Uterus (tissue), 4 donors: ENCODE results near the gene GIGYF2. TPM values are rescaled to one million over a fixed set of nuclear protein-coding genes. Genes with fewer than 3 reads are reported as not detected.

Source experiments
- DNase-seq, 2 donors: peaks; one replicate each; pipeline ENCODE4 v3.0.0-alpha.2; 2019 to 2020
- H3K27ac ChIP-seq, 2 donors: fragments of 200-600 bp; sonication (generic); 1 replicate in 1 of 2; 2 replicates in 1 of 2; pipeline ENCODE4 v1.5.1; 2016 to 2018
- H3K27me3 ChIP-seq, 2 donors: fragments of 200-600 bp; sonication (generic); one replicate each; pipeline ENCODE4 v1.5.1; 2018 to 2019; ENCODE audit warnings: control low read depth in 1 of 2
- H3K36me3 ChIP-seq, 2 donors: fragments of 200-600 bp; sonication (generic); one replicate each; pipeline ENCODE4 v1.5.1; 2019; ENCODE audit warnings: control low read depth in 1 of 2
- H3K4me1 ChIP-seq, 2 donors: fragments of 200-600 bp; sonication (generic); one replicate each; pipeline ENCODE4 v1.5.1; 2018 to 2019; ENCODE audit warnings: control low read depth in 1 of 2
- H3K4me3 ChIP-seq, 2 donors: fragments of 200-600 bp; sonication (generic); 1 replicate in 1 of 2; 2 replicates in 1 of 2; pipeline ENCODE4 v1.5.1; 2018 to 2019; ENCODE audit warnings: mild to moderate bottlenecking in 1 of 2
- H3K9me3 ChIP-seq, 2 donors: fragments of 200-600 bp; sonication (generic); one replicate each; pipeline ENCODE4 v1.5.1; 2019; ENCODE audit warnings: control low read depth in 1 of 2
- CTCF ChIP-seq, 4 experiments: fragments of 200-600 bp in 2 of 4; fragments of 450-650 bp in 2 of 4; sonication (generic) in 2 of 4; IDR thresholded peaks; one replicate each; pipeline ENCODE4 v1.5.1; 2016 to 2019; ENCODE audit warnings: antibody characterized with exemption in 4 of 4, mild to moderate bottlenecking in 2 of 4, moderate library complexity in 1 of 4
- POLR2A ChIP-seq, 2 donors: fragments of 450-650 bp; IDR thresholded peaks; one replicate each; pipeline ENCODE4 v1.6.1; 2016; ENCODE audit warnings: antibody characterized with exemption in 2 of 2, mild to moderate bottlenecking in 1 of 2, moderate library complexity in 1 of 2
- intact Hi-C: fragments of 100-400 bp; cut with DNase I; formaldehyde crosslinking; loops from one replicate; pipeline ENCODE4 v1.15.1; 2023; ENCODE audit warnings: low total_unique reads
- total RNA-seq, 4 donors: library from RNA; depleted of rRNA in 3 of 4; stranded (reverse); fragments of >200 nt in 3 of 4; gene quantifications; one replicate each; pipeline versions ENCODE4 v1.1.0 to v1.2.4, GENCODE V29; 2014 to 2023
- donor health status: DM: yes; HTN: yes; CAD: no.

The GIGYF2 gene
- total RNA-seq, 4 donors from 2014 or later = 16.5 to 125 (median 97.3) TPM

GRCh38 chr2:232873909-232874641, 176.9 kb downstream of the GIGYF2 start:
- Histone ChIP-seq H3K27ac (no peak overlapping the region), H3K4me3 (no peak overlapping the region), H3K4me1 (peaks cover 0 to 7% of the 10 kb centered on the region in 2 donors), H3K36me3 (no peaks in the 10 kb centered on the region), H3K9me3 (no peaks in the 10 kb centered on the region), H3K27me3 (peaks cover 0 to 6% of the 10 kb centered on the region in 2 donors)
- intact Hi-C loops = no loop called here
- TF ChIP-seq POLR2A (IDR thresholded peaks at IDR 0.05) = no peak
- TF ChIP-seq CTCF (IDR thresholded peaks at IDR 0.05) = no peak
- DNase-seq = no peak

GRCh38 chr2:232874677-232875223, 177.6 kb downstream of the GIGYF2 start:
- peaks cover 0 to 7% of the 10 kb centered on the region in 2 donors for H3K4me1 ChIP-seq
- H3K9me3 ChIP-seq = no peaks in the 10 kb centered on the region
- H3K36me3 ChIP-seq = no peaks in the 10 kb centered on the region
- TF ChIP-seq CTCF (IDR thresholded peaks at IDR 0.05) (no peak), POLR2A (IDR thresholded peaks at IDR 0.05) (no peak)
- H3K27me3 ChIP-seq = peaks cover 0 to 6% of the 10 kb centered on the region in 2 donors
- no peak overlapping the region for H3K27ac ChIP-seq
- intact Hi-C loops = no loop called here
- no peak overlapping the region for H3K4me3 ChIP-seq
- no peak for DNase-seq

- Histone ChIP-seq H3K9me3 (no peaks in the 10 kb centered on the region), H3K4me3 (peak overlapping the region in 1 of 2 donors; percentile 18), H3K27ac (no peak overlapping the region), H3K4me1 (peaks cover 0 to 7% of the 10 kb centered on the region in 2 donors), H3K27me3 (peaks cover 0 to 6% of the 10 kb centered on the region in 2 donors), H3K36me3 (no peaks in the 10 kb centered on the region)
- no peak for DNase-seq
- intact Hi-C loops = no loop called here
- TF ChIP-seq POLR2A (IDR thresholded peaks at IDR 0.05) = no peak
- TF ChIP-seq CTCF (IDR thresholded peaks at IDR 0.05) = no peak
Observed at GRCh38 chr2:232875256-232876121, 178.4 kb downstream of the GIGYF2 start.

GRCh38 chr2:232876161-232876977, 179.2 kb downstream of the GIGYF2 start:
- TF ChIP-seq POLR2A (IDR thresholded peaks at IDR 0.05) = no peak
- no peak for TF ChIP-seq CTCF (IDR thresholded peaks at IDR 0.05)
- no peaks in the 10 kb centered on the region for H3K9me3 ChIP-seq
- H3K4me3 ChIP-seq = peak overlapping the region in 1 of 2 donors; percentile 18
- H3K27me3 ChIP-seq = peaks cover 0 to 6% of the 10 kb centered on the region in 2 donors
- no peak for DNase-seq
- H3K4me1 ChIP-seq = peaks cover 0 to 7% of the 10 kb centered on the region in 2 donors
- no peak overlapping the region for H3K27ac ChIP-seq
- H3K36me3 ChIP-seq = no peaks in the 10 kb centered on the region
- intact Hi-C loops = no loop called here
